Keratinocyte (primary cell): ENCODE data around the gene ACSM3.

Experiments used
- EZH2 ChIP-seq: IDR thresholded peaks from one replicate; pipeline ENCODE4 v1.6.1; 2012; ENCODE audit warnings: inconsistent platforms, mild to moderate bottlenecking, low read length, moderate library complexity
- TF ChIP-seq, protein P1 (sequence below), 3 experiments: IDR thresholded peaks in 1 of 3; conservative IDR thresholded peaks in 1 of 3; optimal IDR thresholded peaks in 1 of 3; 2 replicates in 2 of 3; 3 replicates in 1 of 3; pipeline versions ENCODE3 to v1.5.1; 2011; ENCODE audit warnings: low read length in 3 of 3, mild to moderate bottlenecking in 3 of 3, moderate library complexity in 2 of 3, control low read depth in 1 of 3, inconsistent platforms in 1 of 3; ENCODE audit not compliant: insufficient read depth in 2 of 3; ENCODE audit errors: extremely low read depth in 1 of 3

- TF ChIP-seq, protein P1, sequence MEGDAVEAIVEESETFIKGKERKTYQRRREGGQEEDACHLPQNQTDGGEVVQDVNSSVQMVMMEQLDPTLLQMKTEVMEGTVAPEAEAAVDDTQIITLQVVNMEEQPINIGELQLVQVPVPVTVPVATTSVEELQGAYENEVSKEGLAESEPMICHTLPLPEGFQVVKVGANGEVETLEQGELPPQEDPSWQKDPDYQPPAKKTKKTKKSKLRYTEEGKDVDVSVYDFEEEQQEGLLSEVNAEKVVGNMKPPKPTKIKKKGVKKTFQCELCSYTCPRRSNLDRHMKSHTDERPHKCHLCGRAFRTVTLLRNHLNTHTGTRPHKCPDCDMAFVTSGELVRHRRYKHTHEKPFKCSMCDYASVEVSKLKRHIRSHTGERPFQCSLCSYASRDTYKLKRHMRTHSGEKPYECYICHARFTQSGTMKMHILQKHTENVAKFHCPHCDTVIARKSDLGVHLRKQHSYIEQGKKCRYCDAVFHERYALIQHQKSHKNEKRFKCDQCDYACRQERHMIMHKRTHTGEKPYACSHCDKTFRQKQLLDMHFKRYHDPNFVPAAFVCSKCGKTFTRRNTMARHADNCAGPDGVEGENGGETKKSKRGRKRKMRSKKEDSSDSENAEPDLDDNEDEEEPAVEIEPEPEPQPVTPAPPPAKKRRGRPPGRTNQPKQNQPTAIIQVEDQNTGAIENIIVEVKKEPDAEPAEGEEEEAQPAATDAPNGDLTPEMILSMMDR (optimal IDR thresholded peaks at IDR 0.05 in 1 of 3, IDR thresholded peaks at IDR 0.05 in 1 of 3, conservative IDR thresholded peaks at IDR 0.05 in 1 of 3; ENCODE audit: extremely low read depth in 1 of 3, insufficient read depth in 2 of 3, low read length in 3 of 3): no peak
- no peak for TF ChIP-seq EZH2
These were observed 17.4 kb upstream of the ACSM3 start for GRCh38 chr16:20746461-20746860.
